Ovary (tissue), 1 donor: Measurements from ENCODE around the gene KIF13A.

ENCODE experiments used
- EP300 ChIP-seq: sonication (generic); formaldehyde crosslinking; IDR thresholded peaks from one replicate; pipeline ENCODE4 v1.6.1; 2017; ENCODE audit warnings: antibody characterized with exemption
- POLR2A ChIP-seq: fragments of 450-650 bp; IDR thresholded peaks from one replicate; pipeline ENCODE4 v1.6.1; 2017; ENCODE audit warnings: antibody characterized with exemption, mild to moderate bottlenecking, moderate library complexity

GRCh38 chr6:17950095-17950494 is 37.3 kb downstream of the KIF13A start:
- TF ChIP-seq POLR2A (no peak), EP300 (no peak)
